Stimulated activated CD4-positive, alpha-beta T cell treated with anti-CD3 and anti-CD28 coated beads, Interleukin-2, amount 100 ng/mL, for 4 hours (primary cell): Measurements from ENCODE around the gene ILDR1.
"Not testable (repeated sequence)": the region's sequence is repeated elsewhere in the genome, so short reads cannot be mapped to it uniquely, and the experiment has no call there.

ENCODE experiments used
- DNase-seq: peaks from one replicate; pipeline ENCODE4 v3.0.0-alpha.2; 2020; ENCODE audit warnings: low read depth

The ILDR1 gene

DNA sequence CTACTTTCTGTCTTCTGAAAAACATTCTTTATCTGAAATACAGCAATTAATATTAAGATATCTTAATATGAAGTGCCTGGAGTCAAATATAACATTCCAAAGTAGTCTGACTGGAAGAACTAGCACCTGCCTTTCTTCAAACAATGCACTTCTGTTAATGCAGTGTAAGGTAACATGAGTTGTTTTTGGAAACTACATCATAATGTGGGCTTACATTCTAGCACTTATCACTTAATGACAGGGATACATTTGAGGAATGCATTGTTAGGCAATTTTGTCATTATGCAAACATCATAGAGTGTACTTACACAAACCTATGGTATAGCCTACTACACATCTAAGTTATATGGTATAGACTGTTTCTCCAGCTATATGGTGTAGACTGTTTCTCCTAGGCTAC, 78.6 kb downstream of the ILDR1 start:
- DNase-seq, result no peak

DNA sequence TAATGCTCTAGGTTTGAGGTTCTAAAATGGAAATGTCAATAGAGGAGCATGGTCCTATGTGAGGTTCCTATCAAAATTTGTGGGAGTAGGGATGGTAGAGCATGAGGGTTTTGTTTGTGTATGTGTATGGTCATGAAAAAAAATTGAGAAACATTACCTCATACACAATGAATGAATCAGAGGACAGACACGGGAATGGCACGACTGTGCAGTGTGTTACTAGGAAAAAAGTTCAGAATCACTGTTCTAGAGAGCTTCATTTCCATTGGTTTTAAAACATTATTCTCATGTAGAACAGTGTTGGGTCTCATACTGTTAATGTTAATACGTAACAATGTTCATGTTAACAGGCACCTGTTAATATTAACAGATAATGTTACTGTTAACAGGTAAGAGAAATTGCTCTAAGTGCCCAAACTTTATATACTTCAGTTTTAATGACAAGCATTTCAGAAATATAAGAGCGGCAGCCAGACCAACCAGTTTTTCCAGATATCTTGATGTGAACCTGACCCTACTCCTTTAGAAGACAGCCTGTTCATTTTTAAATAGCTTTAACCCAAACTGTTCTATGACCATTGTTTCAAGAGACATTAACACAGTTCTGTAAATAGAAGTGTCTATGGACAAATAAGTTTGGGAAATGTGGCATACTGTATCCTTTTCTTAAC, 79.8 kb downstream of the ILDR1 start:
- DNase-seq, result no peak

DNA sequence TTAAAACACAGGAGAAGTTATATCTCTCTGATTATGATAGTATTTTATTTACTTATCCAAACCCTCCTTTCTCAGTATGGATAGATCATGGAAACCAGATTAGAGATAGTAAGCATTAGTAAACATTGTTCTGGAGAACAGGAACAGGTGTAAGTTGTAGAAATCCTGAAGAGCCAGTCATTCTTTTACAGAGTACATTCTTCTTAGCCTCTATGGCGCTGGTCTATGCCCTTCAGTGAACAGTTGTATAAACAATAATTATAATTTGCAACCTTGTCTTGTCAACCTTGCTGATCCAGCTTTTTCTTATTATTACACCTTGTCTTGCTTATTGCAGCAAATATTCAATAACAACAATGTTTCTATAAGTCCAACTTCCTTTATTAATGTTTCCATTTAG, 80.5 kb downstream of the ILDR1 start:
- no peak for DNase-seq

DNA sequence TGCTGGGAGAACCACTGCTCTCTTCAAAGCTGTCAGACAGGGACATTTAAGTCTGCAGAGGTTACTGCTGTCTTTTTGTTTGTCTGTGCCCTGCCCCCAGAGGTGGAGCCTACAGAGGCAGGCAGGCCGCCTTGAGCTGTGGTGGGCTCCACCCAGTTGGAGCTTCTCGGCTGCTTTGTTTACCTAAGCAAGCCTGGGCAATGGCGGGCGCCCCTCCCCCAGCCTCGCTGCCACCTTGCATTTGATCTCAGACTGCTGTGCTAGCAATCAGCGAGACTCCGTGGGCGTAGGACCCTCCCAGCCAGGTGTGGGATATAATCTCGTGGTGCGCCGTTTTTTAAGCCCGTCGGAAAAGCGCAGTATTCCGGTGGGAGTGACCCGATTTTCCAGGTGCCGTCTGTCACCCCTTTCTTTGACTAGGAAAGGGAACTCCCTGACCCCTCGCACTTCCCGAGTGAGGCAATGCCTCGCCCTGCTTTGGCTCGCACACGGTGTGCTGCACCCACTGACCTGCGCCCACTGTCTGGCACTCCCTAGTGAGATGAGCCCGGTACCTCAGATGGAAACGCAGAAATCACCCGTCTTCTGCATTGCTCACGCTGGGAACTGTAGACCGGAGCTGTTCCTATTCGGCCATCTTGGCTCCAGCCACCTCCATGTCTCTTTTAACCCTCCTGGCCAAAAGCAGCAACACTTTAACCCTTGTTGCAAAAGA, 83.7 kb downstream of the ILDR1 start:
- DNase-seq, result not testable (repeated sequence)
